HepG2 (cell line): ENCODE results near the gene PCARE.

Source experiments
- ATF3 ChIP-seq: sonication (generic); formaldehyde crosslinking; IDR thresholded peaks from 2 replicates; pipeline ENCODE4 v1.4.0; 2020; ENCODE audit warnings: missing genetic modification reagents
- CTCF ChIP-seq: sonication (generic); formaldehyde crosslinking; IDR thresholded peaks from 2 replicates; pipeline ENCODE4 v1.5.0; 2020; ENCODE audit warnings: mild to moderate bottlenecking, missing genetic modification reagents, moderate library complexity
- FOXP4 ChIP-seq: sonication (generic); formaldehyde crosslinking; IDR thresholded peaks from 2 replicates; pipeline ENCODE4 v1.4.0; 2020; ENCODE audit warnings: missing genetic modification reagents
- MZF1 ChIP-seq: sonication (generic); formaldehyde crosslinking; IDR thresholded peaks from 2 replicates; pipeline ENCODE4 v1.8.1; 2023; ENCODE audit warnings: mild to moderate bottlenecking, missing genetic modification reagents, borderline replicate concordance
- NCOA1 ChIP-seq: sonication (generic); formaldehyde crosslinking; IDR thresholded peaks from 2 replicates; pipeline ENCODE4 v1.9.0; 2021; ENCODE audit warnings: missing genetic modification reagents
- POLR2A ChIP-seq, 2 experiments: IDR thresholded peaks; 2 replicates each; pipeline ENCODE4 v1.6.1; 2011; ENCODE audit warnings: low read depth in 2 of 2, low read length in 2 of 2, mild to moderate bottlenecking in 1 of 2, moderate library complexity in 1 of 2; ENCODE audit not compliant: insufficient read depth in 1 of 2
- RAD21 ChIP-seq: fragments of 450-650 bp; formaldehyde crosslinking; IDR thresholded peaks from 2 replicates; pipeline ENCODE4 v1.5.0; 2020; ENCODE audit warnings: mild to moderate bottlenecking
- REST ChIP-seq, 2 experiments: IDR thresholded peaks; 2 replicates each; pipeline ENCODE4 v1.6.1; 2011 to 2012; ENCODE audit warnings: low read length in 2 of 2, borderline replicate concordance in 1 of 2, low read depth in 1 of 2, mild to moderate bottlenecking in 1 of 2, moderate library complexity in 1 of 2
- SETDB1 ChIP-seq: sonication (generic); formaldehyde crosslinking; IDR thresholded peaks from 2 replicates; pipeline ENCODE4 v1.5.1; 2020; ENCODE audit warnings: missing genetic modification reagents, mild to moderate bottlenecking, borderline replicate concordance
- SIX1 ChIP-seq: sonication (generic); formaldehyde crosslinking; IDR thresholded peaks from 2 replicates; pipeline ENCODE4 v1.4.0; 2020; ENCODE audit warnings: missing genetic modification reagents, borderline replicate concordance
- SP1 ChIP-seq, 2 experiments: fragments of 450-650 bp in 1 of 2; sonication (generic) in 1 of 2; formaldehyde crosslinking in 1 of 2; IDR thresholded peaks; 2 replicates each; pipeline versions ENCODE4 v1.4.0 to v1.6.1; 2016 to 2020; ENCODE audit warnings: missing genetic modification reagents in 1 of 2
- ZBTB21 ChIP-seq: sonication (generic); formaldehyde crosslinking; IDR thresholded peaks from 2 replicates; pipeline ENCODE4 v1.4.0; 2020; ENCODE audit warnings: missing genetic modification reagents
- ZNF556 ChIP-seq: sonication (generic); formaldehyde crosslinking; IDR thresholded peaks from 2 replicates; pipeline ENCODE4 v1.4.0; 2020; ENCODE audit warnings: mild to moderate bottlenecking, missing genetic modification reagents, borderline replicate concordance
- ZNF629 ChIP-seq: sonication (generic); formaldehyde crosslinking; conservative IDR thresholded peaks from 2 replicates; pipeline ENCODE4 v1.5.0; 2020; ENCODE audit warnings: missing genetic modification reagents

- no peak for TF ChIP-seq ZBTB21
- no peak for TF ChIP-seq SIX1 (CRISPR knock-in tag)
- TF ChIP-seq RAD21 (CRISPR knock-in tag) = no peak
- TF ChIP-seq MZF1 = no peak
- TF ChIP-seq CTCF (CRISPR knock-in tag) = no peak
- no peak for TF ChIP-seq REST (IDR thresholded peaks at IDR 0.05; ENCODE audit: borderline replicate concordance in 1 of 2, low read depth in 1 of 2, low read length in 2 of 2)
- no peak for TF ChIP-seq POLR2A (IDR thresholded peaks at IDR 0.05; ENCODE audit: insufficient read depth in 1 of 2, low read depth in 2 of 2, low read length in 2 of 2)
- TF ChIP-seq ZNF629 (CRISPR knock-in tag) = no peak
- no peak for TF ChIP-seq SETDB1
- no peak for TF ChIP-seq SP1 (IDR thresholded peaks at IDR 0.05)
- TF ChIP-seq SP1 (CRISPR knock-in tag; IDR thresholded peaks at IDR 0.05) = no peak
- TF ChIP-seq ZNF556 (CRISPR knock-in tag) = no peak
- no peak for TF ChIP-seq NCOA1
- no peak for TF ChIP-seq FOXP4 (CRISPR knock-in tag)
- TF ChIP-seq ATF3 (CRISPR knock-in tag) = no peak
Measured at GRCh38 chr2:29096969-29097368, 22.6 kb upstream of the PCARE start.
